HS-5 (cell line): ENCODE results near the gene PRKN.
A peak's percentile ranks its signal among the peaks of the same experiment; 100 is the strongest.

Experiments
- DNase-seq: peaks from one replicate; pipeline ENCODE4 v3.0.0-alpha.2; 2012; ENCODE audit warnings: low read depth

PRKN gene

GRCh38 chr6:162442687-162443086, 284.9 kb downstream of the PRKN start:
- no peak for DNase-seq

GRCh38 chr6:162441991-162442390, 285.6 kb downstream of the PRKN start:
- no peak for DNase-seq

- DNase-seq, result no peak
Observed at GRCh38 chr6:162438980-162439379, 288.6 kb downstream of the PRKN start.

- DNase-seq, result no peak
Observed at GRCh38 chr6:162435071-162435470, 292.5 kb downstream of the PRKN start.

- no peak for DNase-seq
Observed at GRCh38 chr6:162421004-162421403, 306.6 kb downstream of the PRKN start.

GRCh38 chr6:162416831-162417537, 310.6 kb downstream of the PRKN start:
- DNase-seq, result no peak

GRCh38 chr6:162416307-162416706, 311.3 kb downstream of the PRKN start:
- DNase-seq, result no peak

GRCh38 chr6:162409741-162410691, 317.6 kb downstream of the PRKN start:
- no peak for DNase-seq

GRCh38 chr6:162408826-162409535, 318.6 kb downstream of the PRKN start:
- DNase-seq, result no peak

GRCh38 chr6:162404951-162405350, 322.6 kb downstream of the PRKN start:
- no peak for DNase-seq

- no peak for DNase-seq
Observed at GRCh38 chr6:162403031-162403430, 324.5 kb downstream of the PRKN start.

GRCh38 chr6:162395181-162395580, 332.4 kb downstream of the PRKN start:
- DNase-seq, result no peak

GRCh38 chr6:162390961-162391811, 336.4 kb downstream of the PRKN start:
- DNase-seq, result peak; percentile 76

GRCh38 chr6:162389343-162390085, 338.1 kb downstream of the PRKN start:
- no peak for DNase-seq

- DNase-seq, result no peak
Observed at GRCh38 chr6:162388383-162388777, 339.2 kb downstream of the PRKN start.

GRCh38 chr6:162387718-162388382, 339.7 kb downstream of the PRKN start:
- DNase-seq, result no peak

- DNase-seq, result peak; percentile 2
Observed at GRCh38 chr6:162385980-162386379, 341.6 kb downstream of the PRKN start.

- DNase-seq, result peak; percentile 3
Observed at GRCh38 chr6:162379757-162380409, 347.7 kb downstream of the PRKN start.

GRCh38 chr6:162377735-162378134, 349.8 kb downstream of the PRKN start:
- no peak for DNase-seq

- no peak for DNase-seq
Observed at GRCh38 chr6:162373868-162374267, 353.7 kb downstream of the PRKN start.
